Panc1 (cell line): ENCODE results near the gene IL22RA1.

Source experiments
- POLR2AphosphoS5 ChIP-seq: IDR thresholded peaks from 2 replicates; pipeline ENCODE4 v1.6.1; 2012; ENCODE audit warnings: mild to moderate bottlenecking, low read depth, low read length, moderate library complexity
- REST ChIP-seq, 2 experiments: IDR thresholded peaks; 2 replicates each; pipeline ENCODE4 v1.6.1; 2011 to 2012; ENCODE audit warnings: low read depth in 2 of 2, control low read depth in 1 of 2, low read length in 1 of 2, mild to moderate bottlenecking in 1 of 2, moderate library complexity in 1 of 2; ENCODE audit not compliant: insufficient read depth in 1 of 2
- TF ChIP-seq, protein P1 (sequence below): fragments of 450-650 bp; IDR thresholded peaks from 2 replicates; pipeline ENCODE4 v1.5.1; 2017; ENCODE audit warnings: mild to moderate bottlenecking

- TF ChIP-seq, protein P1, sequence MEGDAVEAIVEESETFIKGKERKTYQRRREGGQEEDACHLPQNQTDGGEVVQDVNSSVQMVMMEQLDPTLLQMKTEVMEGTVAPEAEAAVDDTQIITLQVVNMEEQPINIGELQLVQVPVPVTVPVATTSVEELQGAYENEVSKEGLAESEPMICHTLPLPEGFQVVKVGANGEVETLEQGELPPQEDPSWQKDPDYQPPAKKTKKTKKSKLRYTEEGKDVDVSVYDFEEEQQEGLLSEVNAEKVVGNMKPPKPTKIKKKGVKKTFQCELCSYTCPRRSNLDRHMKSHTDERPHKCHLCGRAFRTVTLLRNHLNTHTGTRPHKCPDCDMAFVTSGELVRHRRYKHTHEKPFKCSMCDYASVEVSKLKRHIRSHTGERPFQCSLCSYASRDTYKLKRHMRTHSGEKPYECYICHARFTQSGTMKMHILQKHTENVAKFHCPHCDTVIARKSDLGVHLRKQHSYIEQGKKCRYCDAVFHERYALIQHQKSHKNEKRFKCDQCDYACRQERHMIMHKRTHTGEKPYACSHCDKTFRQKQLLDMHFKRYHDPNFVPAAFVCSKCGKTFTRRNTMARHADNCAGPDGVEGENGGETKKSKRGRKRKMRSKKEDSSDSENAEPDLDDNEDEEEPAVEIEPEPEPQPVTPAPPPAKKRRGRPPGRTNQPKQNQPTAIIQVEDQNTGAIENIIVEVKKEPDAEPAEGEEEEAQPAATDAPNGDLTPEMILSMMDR = no peak
- TF ChIP-seq REST (IDR thresholded peaks at IDR 0.05; ENCODE audit: insufficient read depth in 1 of 2, low read depth in 2 of 2, low read length in 1 of 2) (no peak), POLR2AphosphoS5 (no peak)
Measured at GRCh38 chr1:24104854-24105253, 38.1 kb downstream of the IL22RA1 start.
